AG09309 (cell line): ENCODE data around the gene CFAP54.

Experiments used
- DNase-seq: peaks from one replicate; pipeline ENCODE4 v3.0.0-alpha.2; 2010; ENCODE audit warnings: low read depth
- H3K4me3 ChIP-seq: 2 replicates; pipeline ENCODE4 v1.5.1; 2011; ENCODE audit warnings: mild to moderate bottlenecking, low read depth, low read length, moderate library complexity; ENCODE audit not compliant: control insufficient read depth
- CTCF ChIP-seq: IDR thresholded peaks from 2 replicates; pipeline ENCODE4 v1.5.1; 2011; ENCODE audit warnings: mild to moderate bottlenecking, low read depth, low read length, inconsistent platforms; ENCODE audit not compliant: insufficient read depth, control insufficient read depth; ENCODE audit errors: missing control alignments

Gene CFAP54

GRCh38 chr12:96495155-96495554 lies 5.8 kb downstream of the CFAP54 start:
- no peak for DNase-seq
- H3K4me3 ChIP-seq = no peak overlapping the region
- no peak for TF ChIP-seq CTCF

- DNase-seq = no peak
- no peak overlapping the region for H3K4me3 ChIP-seq
- no peak for TF ChIP-seq CTCF
These were observed 6.6 kb downstream of the CFAP54 start for GRCh38 chr12:96495841-96496545.

- no peak for DNase-seq
- TF ChIP-seq CTCF = no peak
- H3K4me3 ChIP-seq = no peak overlapping the region
These were observed 7.6 kb downstream of the CFAP54 start for GRCh38 chr12:96496944-96497343.

GRCh38 chr12:96497855-96498254 lies 8.5 kb downstream of the CFAP54 start:
- no peak overlapping the region for H3K4me3 ChIP-seq
- DNase-seq = no peak
- no peak for TF ChIP-seq CTCF

- H3K4me3 ChIP-seq = no peak overlapping the region
- peak; percentile 44 for TF ChIP-seq CTCF
- DNase-seq = no peak
These were observed 11.3 kb downstream of the CFAP54 start for GRCh38 chr12:96500693-96501092.

GRCh38 chr12:96501133-96501761 lies 11.9 kb downstream of the CFAP54 start:
- no peak overlapping the region for H3K4me3 ChIP-seq
- DNase-seq = no peak
- no peak for TF ChIP-seq CTCF
